Ovary (tissue), 9 donors: ENCODE data around the gene DPEP1. TPM values are rescaled to one million over a fixed set of nuclear protein-coding genes. Genes with fewer than 3 reads are reported as not detected.

Source experiments
- DNase-seq, 5 donors: peaks; one replicate each; pipeline ENCODE4 v3.0.0-alpha.2; 2019 to 2020
- H3K27ac ChIP-seq, 2 donors: fragments of 200-600 bp; one replicate each; pipeline versions ENCODE4 v1.5.1 to v1.8.0; 2019 to 2022
- H3K27me3 ChIP-seq: fragments of 200-600 bp; one replicate; pipeline ENCODE4 v1.8.0; 2022
- H3K36me3 ChIP-seq: fragments of 200-600 bp; sonication (generic); one replicate; pipeline ENCODE4 v1.5.1; 2019
- H3K4me1 ChIP-seq: one replicate; pipeline ENCODE4 v1.8.1; 2013; ENCODE audit warnings: mild to moderate bottlenecking, moderate library complexity; ENCODE audit not compliant: insufficient read depth
- H3K4me3 ChIP-seq: fragments of 200-600 bp; sonication (generic); one replicate; pipeline ENCODE4 v1.5.1; 2017
- H3K9me3 ChIP-seq, 2 donors: fragments of 200-600 bp in 1 of 2; sonication (generic) in 1 of 2; one replicate each; pipeline versions ENCODE4 v1.5.1 to v1.8.1; 2013 to 2019; ENCODE audit warnings: mild to moderate bottlenecking in 1 of 2, moderate library complexity in 1 of 2
- EP300 ChIP-seq: sonication (generic); formaldehyde crosslinking; IDR thresholded peaks from one replicate; pipeline ENCODE4 v1.6.1; 2017; ENCODE audit warnings: antibody characterized with exemption
- POLR2A ChIP-seq: fragments of 450-650 bp; IDR thresholded peaks from one replicate; pipeline ENCODE4 v1.6.1; 2017; ENCODE audit warnings: antibody characterized with exemption, mild to moderate bottlenecking, moderate library complexity
- WGBS, 3 donors: extraction: QIAGEN DNeasy Blood & Tissue Kit in 1 of 3; methylation state at CpG; one replicate each; pipeline versions ENCODE4 v1.1.5 to v1.1.7; 2013 to 2017; 5-methylcytosine and 5-hydroxymethylcytosine counted together
- intact Hi-C, 4 donors: fragments of 100-400 bp; cut with DNase I; formaldehyde crosslinking; loops; one replicate each; pipeline versions ENCODE4 v1.11.0 to v1.15.1; 2022 to 2023
- polyA plus RNA-seq, 2 donors: library from polyadenylated mRNA; stranded (reverse); fragments of 200-250 nt in 1 of 2; fragments of 350-450 nt in 1 of 2; fragmentation: Illumina TruSeq in 1 of 2; extraction: RNeasy Lipid Tissue Mini Kit (QIAGEN cat#74804) in 1 of 2; gene quantifications; one replicate each; pipeline ENCODE4 v1.2.3, GENCODE V29; 2013 to 2014
- total RNA-seq, 7 donors: library from RNA; depleted of rRNA in 2 of 7; stranded (reverse); fragments of >200 nt in 2 of 7; fragmentation: NEBNext Ultra II Directional in 3 of 7; extraction: Animal tissue kit (Norgen Biotek cat#: 25700) in 3 of 7; gene quantifications; one replicate each; pipeline versions ENCODE4 v1.1.0 to v1.2.4, GENCODE V29; 2016 to 2023
- TF ChIP-seq, protein P1 (sequence below), 3 donors: fragments of 450-650 bp in 2 of 3; fragments of 200-600 bp in 1 of 3; IDR thresholded peaks; one replicate each; pipeline versions ENCODE4 v1.5.1 to v1.8.0; 2016 to 2022; ENCODE audit warnings: antibody characterized with exemption in 3 of 3, mild to moderate bottlenecking in 1 of 3
- donor health status: DM: no; HTN: no; CAD: no; lungs with moderate emphysema.
- donor health status: DM: no; HTN: no; CAD: no.
- donor health status: Bipolar disorder and iron deficiency.
- donor health status: DM: yes; HTN: yes; CAD: no.
- donor health status: DM: no; HTN: no; CAD: no.
- donor health status: DM: yes; HTN: yes; CAD: no.

Gene DPEP1
- total and polyA plus RNA-seq, 9 donors = 0.30 to 5.7 (median 1.3) TPM; not detected in 1

- Histone ChIP-seq H3K4me3 (no peak overlapping the region), H3K36me3 (no peaks in the 10 kb centered on the region), H3K27me3 (no peaks in the 10 kb centered on the region), H3K27ac (no peak overlapping the region), H3K9me3 (no peaks in the 10 kb centered on the region), H3K4me1 (no peaks in the 10 kb centered on the region)
- DNase-seq = no peak
- TF ChIP-seq, protein P1, sequence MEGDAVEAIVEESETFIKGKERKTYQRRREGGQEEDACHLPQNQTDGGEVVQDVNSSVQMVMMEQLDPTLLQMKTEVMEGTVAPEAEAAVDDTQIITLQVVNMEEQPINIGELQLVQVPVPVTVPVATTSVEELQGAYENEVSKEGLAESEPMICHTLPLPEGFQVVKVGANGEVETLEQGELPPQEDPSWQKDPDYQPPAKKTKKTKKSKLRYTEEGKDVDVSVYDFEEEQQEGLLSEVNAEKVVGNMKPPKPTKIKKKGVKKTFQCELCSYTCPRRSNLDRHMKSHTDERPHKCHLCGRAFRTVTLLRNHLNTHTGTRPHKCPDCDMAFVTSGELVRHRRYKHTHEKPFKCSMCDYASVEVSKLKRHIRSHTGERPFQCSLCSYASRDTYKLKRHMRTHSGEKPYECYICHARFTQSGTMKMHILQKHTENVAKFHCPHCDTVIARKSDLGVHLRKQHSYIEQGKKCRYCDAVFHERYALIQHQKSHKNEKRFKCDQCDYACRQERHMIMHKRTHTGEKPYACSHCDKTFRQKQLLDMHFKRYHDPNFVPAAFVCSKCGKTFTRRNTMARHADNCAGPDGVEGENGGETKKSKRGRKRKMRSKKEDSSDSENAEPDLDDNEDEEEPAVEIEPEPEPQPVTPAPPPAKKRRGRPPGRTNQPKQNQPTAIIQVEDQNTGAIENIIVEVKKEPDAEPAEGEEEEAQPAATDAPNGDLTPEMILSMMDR (IDR thresholded peaks at IDR 0.05) = no peak
- TF ChIP-seq EP300 (no peak), POLR2A (no peak)
- WGBS, 3 donors = 88 to 94% (median 90%) methylated on average over 19 to 21 of the region's 21 CpGs
- intact Hi-C loops = no loop called here
Measured at GRCh38 chr16:89589241-89589926, 24.1 kb upstream of the DPEP1 start.

GRCh38 chr16:89593841-89594240 lies 19.6 kb upstream of the DPEP1 start:
- DNase-seq = no peak
- 85 to 88% (median 86%) methylated on average over 15 of the region's 15 CpGs for whole genome bisulfite sequencing, 3 donors
- Histone ChIP-seq H3K4me1 (no peaks in the 10 kb centered on the region), H3K9me3 (no peaks in the 10 kb centered on the region), H3K4me3 (no peak overlapping the region), H3K27me3 (no peaks in the 10 kb centered on the region), H3K27ac (no peak overlapping the region), H3K36me3 (no peaks in the 10 kb centered on the region)
- intact Hi-C loops = no loop called here
- TF ChIP-seq EP300 (no peak), POLR2A (no peak)
- TF ChIP-seq, protein P1 (IDR thresholded peaks at IDR 0.05) = no peak

DNA sequence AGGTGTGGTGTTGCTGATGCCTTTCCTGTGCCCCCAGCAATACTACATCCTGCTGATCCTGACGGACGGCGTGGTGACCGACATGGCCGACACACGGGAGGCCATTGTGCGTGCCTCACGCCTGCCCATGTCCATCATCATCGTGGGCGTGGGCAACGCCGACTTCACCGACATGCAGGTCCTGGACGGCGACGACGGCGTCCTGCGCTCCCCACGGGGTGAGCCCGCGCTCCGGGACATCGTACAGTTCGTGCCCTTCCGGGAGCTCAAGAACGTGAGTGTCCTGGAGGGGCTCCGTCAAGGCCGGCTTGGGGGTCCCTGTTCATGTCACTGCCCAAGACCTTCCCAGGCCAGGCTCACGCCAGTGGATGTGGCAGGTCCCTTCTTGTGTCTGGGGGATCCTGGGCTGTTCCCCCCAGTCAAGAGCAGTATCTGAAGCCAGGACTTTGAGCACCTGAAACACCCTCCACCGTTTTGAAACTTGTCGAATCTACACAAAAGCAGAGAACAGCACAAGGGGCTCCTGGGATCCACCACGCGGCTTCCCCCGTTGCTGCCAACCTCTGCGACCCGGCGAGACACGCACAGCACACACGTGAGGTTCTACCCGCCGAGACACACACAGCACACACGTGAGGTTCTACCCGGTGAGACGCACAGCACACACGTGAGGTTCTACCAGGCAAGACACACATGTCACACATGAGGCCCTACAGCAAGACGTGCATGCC lies 17.9 kb upstream of the DPEP1 start:
- TF ChIP-seq EP300 (no peak), POLR2A (no peak)
- TF ChIP-seq, protein P1 (IDR thresholded peaks at IDR 0.05) = no peak
- 91 to 94% (median 93%) methylated on average over 47 of the region's 47 CpGs for WGBS, 3 donors
- H3K4me1 ChIP-seq = no peaks in the 10 kb centered on the region
- H3K27me3 ChIP-seq = no peaks in the 10 kb centered on the region
- H3K36me3 ChIP-seq = no peaks in the 10 kb centered on the region
- no peak overlapping the region for H3K27ac ChIP-seq
- DNase-seq = no peak
- no peak overlapping the region for H3K4me3 ChIP-seq
- intact Hi-C loops = no loop called here
- H3K9me3 ChIP-seq = no peaks in the 10 kb centered on the region

DNA sequence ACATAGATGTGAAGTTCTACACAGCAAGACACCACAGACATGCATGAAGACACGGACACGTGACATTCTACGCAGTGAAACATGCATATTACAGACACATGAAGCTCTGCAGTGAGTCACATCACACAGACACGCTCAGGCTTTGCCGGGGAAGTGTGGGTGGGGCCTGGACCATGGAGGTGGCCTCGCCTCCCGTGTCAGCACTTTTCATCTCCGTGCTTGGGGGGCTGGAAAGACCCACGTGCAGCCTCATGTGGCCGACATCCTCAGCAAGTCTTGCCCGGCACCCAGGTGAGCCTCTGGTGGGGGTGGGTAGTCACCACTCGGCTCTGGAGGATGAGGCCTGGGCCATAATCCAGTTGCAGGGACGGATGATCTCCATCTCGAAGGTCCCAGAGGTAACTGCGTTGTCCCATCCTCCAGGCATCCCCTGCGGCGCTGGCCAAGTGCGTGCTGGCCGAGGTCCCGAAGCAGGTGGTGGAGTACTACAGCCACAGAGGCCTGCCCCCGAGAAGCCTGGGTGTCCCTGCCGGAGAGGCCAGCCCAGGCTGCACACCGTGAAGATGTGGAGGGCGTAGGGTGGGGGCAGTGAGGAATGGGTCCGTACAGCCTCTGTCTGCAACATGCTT lies 17.3 kb upstream of the DPEP1 start:
- no peak overlapping the region for H3K27ac ChIP-seq
- H3K27me3 ChIP-seq = no peaks in the 10 kb centered on the region
- intact Hi-C loops = no loop called here
- no peaks in the 10 kb centered on the region for H3K4me1 ChIP-seq
- no peaks in the 10 kb centered on the region for H3K36me3 ChIP-seq
- TF ChIP-seq, protein P1 (IDR thresholded peaks at IDR 0.05) = no peak
- TF ChIP-seq POLR2A = no peak
- TF ChIP-seq EP300 = no peak
- no peak overlapping the region for H3K4me3 ChIP-seq
- WGBS, 3 donors = 83 to 89% (median 85%) methylated on average over 24 to 25 of the region's 25 CpGs
- no peak for DNase-seq
- no peaks in the 10 kb centered on the region for H3K9me3 ChIP-seq
